ENCODE measurements around the gene FAM227B.

DNA sequence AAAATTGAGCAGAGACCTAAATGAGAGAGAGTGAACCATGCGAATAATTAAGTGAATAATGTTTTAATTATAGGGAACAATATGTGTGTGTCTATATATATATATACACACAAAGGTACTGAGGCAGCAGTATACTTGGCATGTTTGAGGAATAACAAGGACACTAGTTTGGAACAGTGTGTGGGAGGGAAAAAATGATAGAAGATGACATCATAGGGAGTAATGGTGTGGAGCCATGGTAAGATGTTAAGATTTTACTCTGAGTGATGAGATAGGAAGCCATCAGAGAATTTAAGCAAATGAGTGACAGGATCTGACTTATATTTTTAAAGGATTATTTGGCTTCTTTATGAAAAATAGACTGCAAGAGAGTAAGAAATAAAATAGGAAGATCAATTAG lies 29.4 kb upstream of the FAM227B start:
- TF ChIP-seq, protein P1, sequence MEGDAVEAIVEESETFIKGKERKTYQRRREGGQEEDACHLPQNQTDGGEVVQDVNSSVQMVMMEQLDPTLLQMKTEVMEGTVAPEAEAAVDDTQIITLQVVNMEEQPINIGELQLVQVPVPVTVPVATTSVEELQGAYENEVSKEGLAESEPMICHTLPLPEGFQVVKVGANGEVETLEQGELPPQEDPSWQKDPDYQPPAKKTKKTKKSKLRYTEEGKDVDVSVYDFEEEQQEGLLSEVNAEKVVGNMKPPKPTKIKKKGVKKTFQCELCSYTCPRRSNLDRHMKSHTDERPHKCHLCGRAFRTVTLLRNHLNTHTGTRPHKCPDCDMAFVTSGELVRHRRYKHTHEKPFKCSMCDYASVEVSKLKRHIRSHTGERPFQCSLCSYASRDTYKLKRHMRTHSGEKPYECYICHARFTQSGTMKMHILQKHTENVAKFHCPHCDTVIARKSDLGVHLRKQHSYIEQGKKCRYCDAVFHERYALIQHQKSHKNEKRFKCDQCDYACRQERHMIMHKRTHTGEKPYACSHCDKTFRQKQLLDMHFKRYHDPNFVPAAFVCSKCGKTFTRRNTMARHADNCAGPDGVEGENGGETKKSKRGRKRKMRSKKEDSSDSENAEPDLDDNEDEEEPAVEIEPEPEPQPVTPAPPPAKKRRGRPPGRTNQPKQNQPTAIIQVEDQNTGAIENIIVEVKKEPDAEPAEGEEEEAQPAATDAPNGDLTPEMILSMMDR (conservative IDR thresholded peaks at IDR 0.05 in 1 of 2, IDR thresholded peaks at IDR 0.05 in 1 of 2; ENCODE audit: extremely low read depth in 1 of 2, insufficient read depth in 1 of 2, low read depth in 1 of 2, low read length in 2 of 2), result no peak
- TF ChIP-seq EZH2 (IDR thresholded peaks at IDR 0.05; ENCODE audit: borderline replicate concordance, low read length), result no peak

Measured in mammary epithelial cell (primary cell).